Gastrocnemius medialis (tissue), 4 donors: ENCODE data around the gene ALPI.

ENCODE experiments used
- POLR2A ChIP-seq, 2 donors: fragments of 450-650 bp; IDR thresholded peaks; one replicate each; pipeline ENCODE4 v1.6.1; 2017; ENCODE audit warnings: antibody characterized with exemption in 2 of 2, mild to moderate bottlenecking in 2 of 2, moderate library complexity in 2 of 2
- TF ChIP-seq, protein P1 (sequence below), 5 experiments: fragments of 450-650 bp in 3 of 5; fragments of 200-600 bp in 2 of 5; sonication (generic) in 2 of 5; IDR thresholded peaks in 4 of 5; conservative IDR thresholded peaks in 1 of 5; 1 replicate in 4 of 5; 2 replicates in 1 of 5; pipeline ENCODE4 v1.5.1; 2016 to 2019; ENCODE audit warnings: antibody characterized with exemption in 5 of 5, mild to moderate bottlenecking in 3 of 5, moderate library complexity in 3 of 5

- no peak for TF ChIP-seq POLR2A (IDR thresholded peaks at IDR 0.05)
- TF ChIP-seq, protein P1, sequence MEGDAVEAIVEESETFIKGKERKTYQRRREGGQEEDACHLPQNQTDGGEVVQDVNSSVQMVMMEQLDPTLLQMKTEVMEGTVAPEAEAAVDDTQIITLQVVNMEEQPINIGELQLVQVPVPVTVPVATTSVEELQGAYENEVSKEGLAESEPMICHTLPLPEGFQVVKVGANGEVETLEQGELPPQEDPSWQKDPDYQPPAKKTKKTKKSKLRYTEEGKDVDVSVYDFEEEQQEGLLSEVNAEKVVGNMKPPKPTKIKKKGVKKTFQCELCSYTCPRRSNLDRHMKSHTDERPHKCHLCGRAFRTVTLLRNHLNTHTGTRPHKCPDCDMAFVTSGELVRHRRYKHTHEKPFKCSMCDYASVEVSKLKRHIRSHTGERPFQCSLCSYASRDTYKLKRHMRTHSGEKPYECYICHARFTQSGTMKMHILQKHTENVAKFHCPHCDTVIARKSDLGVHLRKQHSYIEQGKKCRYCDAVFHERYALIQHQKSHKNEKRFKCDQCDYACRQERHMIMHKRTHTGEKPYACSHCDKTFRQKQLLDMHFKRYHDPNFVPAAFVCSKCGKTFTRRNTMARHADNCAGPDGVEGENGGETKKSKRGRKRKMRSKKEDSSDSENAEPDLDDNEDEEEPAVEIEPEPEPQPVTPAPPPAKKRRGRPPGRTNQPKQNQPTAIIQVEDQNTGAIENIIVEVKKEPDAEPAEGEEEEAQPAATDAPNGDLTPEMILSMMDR (IDR thresholded peaks at IDR 0.05 in 4 of 5, conservative IDR thresholded peaks at IDR 0.05 in 1 of 5) = no peak
Measured at GRCh38 chr2:232484628-232485347, 28.8 kb downstream of the ALPI start.
